ENCODE measurements around the gene IL9.

Gene IL9

GRCh38 chr5:135851915-135852845 is 43.5 kb downstream of the IL9 start:
- no peaks in the 10 kb centered on the region for H3K9me2 ChIP-seq (replicated peaks; ENCODE audit: insufficient read depth, low read length)
- no peak for TF ChIP-seq CTCF (IDR thresholded peaks at IDR 0.05; ENCODE audit: low read length)
- no peak overlapping the region for H3K4me3 ChIP-seq (ENCODE audit: low read length)
- no peak overlapping the region for H3K27ac ChIP-seq (ENCODE audit: low read length)
- no peaks in the 10 kb centered on the region for H3K36me3 ChIP-seq (replicated peaks; ENCODE audit: insufficient read depth, low read length)
- no peaks in the 10 kb centered on the region for H3K4me1 ChIP-seq (ENCODE audit: low read length)
- H3K79me2 ChIP-seq (ENCODE audit: low read length) = no peaks in the 10 kb centered on the region
- H3K9me3 ChIP-seq (replicated peaks; ENCODE audit: insufficient read depth, low read length) = no peaks in the 10 kb centered on the region
- no peak for DNase-seq
- no peak overlapping the region for H2AFZ ChIP-seq (ENCODE audit: low read length)
- H3K4me2 ChIP-seq (ENCODE audit: low read depth, low read length) = no peak overlapping the region
- H3F3A ChIP-seq (ENCODE audit: insufficient read depth, low read length) = no peaks in the 10 kb centered on the region
- H4K20me1 ChIP-seq (ENCODE audit: insufficient read depth, low read length) = no peaks in the 10 kb centered on the region
- H3K9ac ChIP-seq (ENCODE audit: low read length) = no peak overlapping the region
- no peaks in the 10 kb centered on the region for H3K27me3 ChIP-seq (replicated peaks; ENCODE audit: insufficient read depth, low read length)

GRCh38 chr5:135851186-135851914 is 44.3 kb downstream of the IL9 start:
- Histone ChIP-seq H3K27me3 (replicated peaks; ENCODE audit: insufficient read depth, low read length) (no peaks in the 10 kb centered on the region), H3K36me3 (replicated peaks; ENCODE audit: insufficient read depth, low read length) (no peaks in the 10 kb centered on the region), H3K4me2 (ENCODE audit: low read depth, low read length) (no peak overlapping the region), H3F3A (ENCODE audit: insufficient read depth, low read length) (no peaks in the 10 kb centered on the region), H2AFZ (ENCODE audit: low read length) (no peak overlapping the region), H3K9me2 (replicated peaks; ENCODE audit: insufficient read depth, low read length) (no peaks in the 10 kb centered on the region), H3K79me2 (ENCODE audit: low read length) (no peaks in the 10 kb centered on the region), H3K9me3 (replicated peaks; ENCODE audit: insufficient read depth, low read length) (no peaks in the 10 kb centered on the region), H3K9ac (ENCODE audit: low read length) (no peak overlapping the region), H3K4me3 (ENCODE audit: low read length) (no peak overlapping the region), H3K27ac (ENCODE audit: low read length) (no peak overlapping the region), H3K4me1 (ENCODE audit: low read length) (no peaks in the 10 kb centered on the region), H4K20me1 (ENCODE audit: insufficient read depth, low read length) (no peaks in the 10 kb centered on the region)
- no peak for TF ChIP-seq EZH2 (optimal IDR thresholded peaks at IDR 0.05; ENCODE audit: low read depth, low read length)
- TF ChIP-seq CTCF (IDR thresholded peaks at IDR 0.05; ENCODE audit: low read length) = no peak
- TF ChIP-seq EZH2phosphoT487 (IDR thresholded peaks at IDR 0.05; ENCODE audit: low read length) = no peak
- DNase-seq = no peak

- Histone ChIP-seq H3K4me1 (ENCODE audit: low read length) (no peaks in the 10 kb centered on the region), H3K36me3 (replicated peaks; ENCODE audit: insufficient read depth, low read length) (no peaks in the 10 kb centered on the region), H3K27me3 (replicated peaks; ENCODE audit: insufficient read depth, low read length) (no peaks in the 10 kb centered on the region), H3K9me2 (replicated peaks; ENCODE audit: insufficient read depth, low read length) (no peaks in the 10 kb centered on the region), H3K9ac (ENCODE audit: low read length) (no peak overlapping the region), H3K4me2 (ENCODE audit: low read depth, low read length) (no peak overlapping the region), H3K79me2 (ENCODE audit: low read length) (no peaks in the 10 kb centered on the region), H3K4me3 (ENCODE audit: low read length) (no peak overlapping the region), H3K27ac (ENCODE audit: low read length) (no peak overlapping the region), H3K9me3 (replicated peaks; ENCODE audit: insufficient read depth, low read length) (no peaks in the 10 kb centered on the region), H2AFZ (ENCODE audit: low read length) (no peak overlapping the region), H3F3A (ENCODE audit: insufficient read depth, low read length) (no peaks in the 10 kb centered on the region), H4K20me1 (ENCODE audit: insufficient read depth, low read length) (no peaks in the 10 kb centered on the region)
- TF ChIP-seq CTCF (IDR thresholded peaks at IDR 0.05; ENCODE audit: low read length) = no peak
- TF ChIP-seq EZH2phosphoT487 (IDR thresholded peaks at IDR 0.05; ENCODE audit: low read length) = no peak
- no peak for DNase-seq
Measured at GRCh38 chr5:135850671-135851070, 45.0 kb downstream of the IL9 start.

Measured in MM.1S (cell line).